ENCODE data around the gene RARRES1.
"Not testable (repeated sequence)": the region's sequence is repeated elsewhere in the genome, so short reads cannot be mapped to it uniquely, and the experiment has no call there.

The RARRES1 gene

GRCh38 chr3:158696618-158697017 is 35.6 kb downstream of the RARRES1 start:
- no peak for DNase-seq (ENCODE audit: low read depth, low spot score)

DNA sequence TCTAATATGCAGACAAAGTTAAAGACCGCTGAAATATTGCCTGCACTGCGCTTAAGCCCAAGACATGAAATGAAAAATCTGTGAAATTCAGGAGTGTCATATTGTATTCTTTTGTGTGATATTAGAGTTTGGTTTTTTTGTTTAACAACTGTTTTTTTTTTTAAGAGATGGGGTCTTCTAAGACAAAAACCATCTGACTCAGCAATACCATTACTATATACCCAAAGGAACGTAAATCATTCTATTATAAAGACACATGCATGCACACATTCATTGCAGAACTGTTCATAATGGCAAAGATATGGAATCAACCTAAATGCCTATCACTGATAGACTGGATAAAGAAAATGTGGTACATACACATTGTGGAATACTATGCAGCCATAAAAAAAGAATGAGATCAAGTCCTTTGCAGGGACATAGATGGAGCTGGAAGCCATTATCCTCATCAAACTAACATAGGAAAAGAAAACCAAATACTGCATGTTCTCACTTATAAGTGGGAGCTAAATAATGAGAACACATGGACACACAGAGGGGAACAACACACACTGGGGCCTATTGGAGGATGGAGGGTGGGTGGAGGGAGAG is 38.3 kb downstream of the RARRES1 start:
- not testable (repeated sequence) for DNase-seq (ENCODE audit: low read depth, low spot score)

GRCh38 chr3:158685159-158685558 is 47.1 kb downstream of the RARRES1 start:
- no peak for DNase-seq (ENCODE audit: low read depth, low spot score)

GRCh38 chr3:158683230-158683962 is 48.9 kb downstream of the RARRES1 start:
- no peak for DNase-seq (ENCODE audit: low read depth, low spot score)

DNA sequence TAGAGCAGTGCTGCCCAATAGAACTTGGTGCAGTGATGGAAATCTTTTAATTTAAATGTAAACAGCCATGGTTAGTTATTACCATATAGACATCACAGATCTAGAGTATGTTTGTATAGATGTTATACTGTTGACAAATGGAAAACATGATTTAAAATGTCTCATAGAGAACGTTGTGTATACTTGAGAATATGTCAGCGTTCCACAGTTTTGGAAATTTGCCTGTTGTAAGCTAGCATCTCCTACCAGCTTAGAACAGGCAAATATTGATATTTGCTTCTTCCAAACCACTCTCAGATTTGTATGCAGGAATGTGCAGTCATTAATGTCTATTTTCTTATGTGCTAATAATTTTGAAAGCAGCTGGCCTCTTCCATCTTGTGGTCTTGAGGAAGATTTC is 51.4 kb downstream of the RARRES1 start:
- no peak for DNase-seq (ENCODE audit: low read depth, low spot score)

- no peak for DNase-seq (ENCODE audit: low read depth, low spot score)
Observed at GRCh38 chr3:158679547-158680000, 52.7 kb downstream of the RARRES1 start.

DNA sequence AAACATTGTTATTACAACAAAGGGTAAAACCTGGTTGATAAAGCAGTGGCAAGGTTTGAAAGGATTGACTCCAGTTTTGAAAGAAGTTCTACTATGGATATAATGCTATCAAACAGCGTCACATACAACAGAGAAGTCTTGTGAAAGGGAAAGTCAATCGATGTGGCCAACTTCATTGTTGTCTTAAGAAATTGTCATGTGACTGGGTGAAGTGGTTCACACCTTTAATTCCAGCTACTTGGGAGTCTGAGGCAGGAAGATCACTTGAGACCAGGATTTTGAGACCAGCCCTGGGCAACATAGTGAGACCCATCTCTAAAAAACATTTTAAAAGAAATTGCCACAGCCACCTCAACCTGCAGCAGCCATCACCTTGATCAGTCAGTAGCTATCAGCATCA is 53.6 kb downstream of the RARRES1 start:
- no peak for DNase-seq (ENCODE audit: low read depth, low spot score)

DNA sequence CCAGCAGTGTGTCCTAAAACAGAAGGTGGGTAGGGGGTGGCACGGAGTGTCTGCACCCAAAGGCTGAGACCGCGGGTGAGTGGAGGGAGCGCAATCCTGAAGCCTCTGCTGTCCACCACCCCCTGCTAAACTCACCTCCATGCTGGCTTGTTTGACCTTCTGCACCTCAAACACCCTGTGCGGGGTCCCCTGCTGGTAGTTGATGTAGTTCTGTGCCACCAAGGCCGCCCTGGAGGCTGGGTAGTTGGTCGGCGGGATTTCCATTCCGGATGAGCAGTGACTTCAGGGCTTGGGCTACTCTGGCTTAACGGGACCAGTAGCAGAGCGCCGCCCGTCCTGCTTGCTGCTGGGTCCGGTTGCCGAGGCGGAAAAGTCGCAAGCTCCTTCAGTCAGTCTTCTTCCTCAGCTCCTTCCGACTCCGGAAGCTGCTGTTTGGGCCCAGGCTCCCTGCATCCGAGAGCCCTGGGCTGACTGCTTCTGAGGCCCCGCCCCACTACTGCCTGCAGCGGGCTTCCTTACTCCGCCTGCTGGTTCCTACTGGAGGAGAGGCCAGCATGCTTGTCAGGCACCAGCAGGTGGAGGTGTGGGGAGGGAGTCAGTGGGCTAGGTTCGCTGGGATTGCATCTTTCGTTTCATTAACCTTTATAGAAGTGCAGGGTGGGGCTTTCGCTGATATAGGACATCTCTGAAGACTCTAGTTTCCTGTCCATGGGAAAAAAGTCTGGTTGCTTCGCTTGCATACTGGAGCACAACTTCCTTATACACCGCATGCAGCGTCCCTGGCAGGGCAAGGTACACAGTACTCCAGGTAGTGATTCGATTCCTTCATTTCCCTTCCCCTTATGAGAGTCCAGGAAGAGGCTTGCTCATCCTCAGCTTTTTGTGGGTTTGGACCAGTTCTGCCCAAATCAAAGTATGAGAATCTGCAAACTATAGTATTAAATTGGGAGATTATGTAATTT is 59.8 kb downstream of the RARRES1 start, which contains the start of gene LXN:
TSS of gene LXN (minus strand) at position 434 of the 962 bp plus-strand sequence. CDS start at position 264, 170 bp downstream.
- peak; percentile 43 for DNase-seq (ENCODE audit: low read depth, low spot score)

- DNase-seq (ENCODE audit: low read depth, low spot score): no peak
Observed at GRCh38 chr3:158671821-158672214, 60.4 kb downstream of the RARRES1 start.

GRCh38 chr3:158668506-158668905 is 63.8 kb downstream of the RARRES1 start:
- no peak for DNase-seq (ENCODE audit: low read depth, low spot score)

- no peak for DNase-seq (ENCODE audit: low read depth, low spot score)
Observed at GRCh38 chr3:158666416-158666815, 65.8 kb downstream of the RARRES1 start.

DNA sequence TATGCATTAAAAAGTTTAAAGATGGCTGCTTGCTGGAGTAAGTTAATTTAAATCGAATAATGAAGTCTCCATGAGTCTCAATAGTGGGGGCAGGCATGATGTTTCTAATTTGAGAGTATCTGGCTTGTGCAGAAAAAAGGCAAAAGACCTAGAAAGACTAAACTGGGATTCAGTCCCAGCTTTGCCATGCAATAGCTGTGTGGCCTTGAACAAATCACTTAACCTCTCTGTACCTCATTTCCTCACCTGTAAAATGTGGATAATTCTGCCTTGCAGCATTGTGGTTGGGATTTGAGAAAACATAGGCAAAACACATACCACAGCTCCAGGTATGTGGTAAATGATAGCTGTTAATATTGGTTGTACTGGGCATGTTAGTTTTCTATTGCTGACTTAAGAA is 68.4 kb downstream of the RARRES1 start:
- DNase-seq (ENCODE audit: low read depth, low spot score): no peak

- DNase-seq (ENCODE audit: low read depth, low spot score): no peak
Observed at GRCh38 chr3:158663246-158663645, 69.0 kb downstream of the RARRES1 start.

DNA sequence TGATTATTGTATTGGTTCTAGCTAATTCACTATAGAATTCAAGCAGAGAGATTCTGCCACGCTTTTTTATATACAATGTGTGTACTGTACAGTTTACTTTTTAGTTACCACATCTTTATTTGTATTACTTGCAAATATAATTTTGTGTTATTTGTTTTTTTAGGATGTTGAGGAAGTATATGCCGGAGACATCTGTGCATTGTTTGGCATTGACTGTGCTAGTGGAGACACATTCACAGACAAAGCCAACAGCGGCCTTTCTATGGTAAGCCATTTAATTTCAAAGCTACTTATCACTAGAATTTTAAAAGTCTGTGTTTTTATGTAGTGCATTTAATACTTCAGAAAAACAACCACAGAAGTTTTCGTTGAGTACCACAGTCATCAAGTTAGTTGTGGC is 71.5 kb downstream of the RARRES1 start:
- DNase-seq (ENCODE audit: low read depth, low spot score): no peak

DNA sequence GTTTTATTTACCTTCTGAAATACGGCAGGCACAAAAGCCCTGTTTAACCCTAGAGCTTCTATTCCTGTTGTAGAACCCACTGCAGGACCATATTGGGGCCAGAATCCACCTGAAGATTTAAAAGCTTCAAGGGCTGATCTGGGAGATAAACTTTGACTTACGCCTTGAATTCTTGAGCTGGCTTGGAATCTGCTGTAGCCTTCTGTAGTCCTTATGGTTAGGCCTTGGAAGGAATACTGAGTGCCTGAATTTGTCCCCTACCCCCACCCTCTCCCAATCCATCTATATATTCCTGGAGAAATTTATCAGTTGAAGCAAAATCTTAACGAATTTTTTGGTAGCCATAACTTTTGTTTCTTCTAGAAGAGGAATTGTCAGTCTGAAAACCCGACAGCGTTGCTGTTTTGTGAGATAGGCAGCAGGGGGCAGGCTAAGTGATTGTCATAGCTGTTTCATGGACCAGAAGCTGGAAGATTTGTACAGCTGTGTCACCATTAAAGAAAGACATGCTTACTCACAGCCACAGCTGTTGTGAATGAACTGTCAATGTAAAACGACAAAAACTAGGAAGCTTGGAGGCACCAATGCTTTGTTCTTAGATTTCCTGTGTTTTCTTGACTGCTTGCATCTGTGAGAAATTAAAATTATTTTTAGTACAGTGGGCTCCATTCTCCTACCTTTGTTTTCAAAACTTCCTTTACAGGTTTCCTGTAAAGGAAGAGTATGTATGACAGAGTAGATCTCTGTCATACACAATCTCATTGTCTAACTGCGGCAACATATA is 72.6 kb downstream of the RARRES1 start:
- DNase-seq (ENCODE audit: low read depth, low spot score): no peak

DNA sequence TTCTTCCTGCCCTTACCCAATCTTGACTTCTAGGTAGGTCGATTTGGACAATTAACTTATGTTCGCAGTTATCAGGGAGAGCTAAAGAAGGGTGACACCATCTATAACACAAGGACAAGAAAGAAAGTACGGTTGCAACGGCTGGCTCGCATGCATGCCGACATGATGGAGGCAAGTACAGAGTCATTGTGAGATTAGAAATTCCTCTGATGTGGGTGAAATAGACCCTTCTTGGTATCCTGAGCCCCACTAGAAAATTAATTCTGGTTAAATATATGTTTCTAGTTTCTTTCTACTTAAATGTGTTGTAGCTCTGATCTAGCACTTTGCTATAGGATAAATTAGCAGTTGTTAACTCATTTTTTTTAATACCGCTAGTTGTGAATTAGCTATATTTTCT is 73.4 kb downstream of the RARRES1 start:
- DNase-seq (ENCODE audit: low read depth, low spot score): no peak

DNA sequence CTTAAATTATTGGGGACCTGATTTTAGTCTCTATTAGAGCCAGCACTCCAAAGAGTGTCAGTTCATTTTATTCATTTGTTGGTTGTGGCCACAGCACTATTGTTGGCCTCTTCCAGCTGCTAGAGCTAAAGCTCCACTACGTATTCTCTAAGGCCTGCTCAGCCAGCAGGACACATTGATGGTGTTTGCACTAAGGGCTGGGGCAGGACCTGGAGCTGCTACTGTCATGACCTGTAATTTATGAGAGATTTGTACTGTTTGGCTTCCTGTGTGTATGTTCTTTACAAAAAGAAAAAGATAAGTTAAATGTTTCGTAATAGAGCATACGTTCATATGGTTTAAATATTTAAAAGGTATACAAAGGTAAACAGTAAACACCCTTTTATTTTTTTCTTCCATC is 79.8 kb downstream of the RARRES1 start:
- DNase-seq (ENCODE audit: low read depth, low spot score): no peak

- no peak for DNase-seq (ENCODE audit: low read depth, low spot score)
Observed at GRCh38 chr3:158651192-158651591, 81.1 kb downstream of the RARRES1 start.

DNA sequence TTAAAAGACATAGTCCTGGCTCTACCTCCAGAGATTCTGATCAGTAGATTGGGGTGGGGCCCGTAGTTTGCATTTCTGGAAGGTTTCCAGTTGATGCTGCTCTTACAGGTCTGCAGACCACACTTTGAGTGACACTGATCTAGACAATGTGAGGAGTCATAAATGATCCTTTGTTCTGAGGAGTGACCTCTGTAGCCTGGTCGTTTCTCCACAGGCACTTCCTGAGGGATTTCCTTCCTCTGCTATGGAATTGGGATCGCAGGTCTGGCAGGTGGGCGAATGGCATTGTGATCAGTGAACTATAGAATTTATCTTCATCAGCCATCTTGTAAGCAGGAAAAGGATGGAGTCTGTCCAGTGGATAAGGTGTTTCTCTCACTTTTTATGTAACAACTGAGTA is 82.5 kb downstream of the RARRES1 start:
- no peak for DNase-seq (ENCODE audit: low read depth, low spot score)

Data from smooth muscle cell of the brain vasculature (primary cell).